GM13977 (cell line): ENCODE data around the gene TSEN34.
"Not testable (repeated sequence)": the region's sequence is repeated elsewhere in the genome, so short reads cannot be mapped to it uniquely, and the experiment has no call there.

Source experiments
- DNase-seq: peaks from one replicate; pipeline ENCODE4 v3.0.0; 2012; ENCODE audit warnings: low spot score
- in situ Hi-C: fragments of 300-500 bp; cut with MboI; formaldehyde crosslinking; loops from one replicate; pipeline ENCODE4 v1.12.0; 2022; ENCODE audit warnings: low sequenced_read_pairs, low pct_unique_long_range_greater_than_20kb, mixed read lengths, inconsistent platforms; ENCODE audit not compliant: unreplicated experiment
- TF ChIP-seq, protein P1 (sequence below): IDR thresholded peaks from 2 replicates; pipeline ENCODE4 v1.5.1; 2012; ENCODE audit warnings: mild to moderate bottlenecking, control low read depth; ENCODE audit not compliant: insufficient read depth; ENCODE audit errors: extremely low read depth, missing control alignments

The TSEN34 gene

GRCh38 chr19:54216869-54217268 is 25.8 kb downstream of the TSEN34 start:
- in situ Hi-C loops: no loop called here
- TF ChIP-seq, protein P1, sequence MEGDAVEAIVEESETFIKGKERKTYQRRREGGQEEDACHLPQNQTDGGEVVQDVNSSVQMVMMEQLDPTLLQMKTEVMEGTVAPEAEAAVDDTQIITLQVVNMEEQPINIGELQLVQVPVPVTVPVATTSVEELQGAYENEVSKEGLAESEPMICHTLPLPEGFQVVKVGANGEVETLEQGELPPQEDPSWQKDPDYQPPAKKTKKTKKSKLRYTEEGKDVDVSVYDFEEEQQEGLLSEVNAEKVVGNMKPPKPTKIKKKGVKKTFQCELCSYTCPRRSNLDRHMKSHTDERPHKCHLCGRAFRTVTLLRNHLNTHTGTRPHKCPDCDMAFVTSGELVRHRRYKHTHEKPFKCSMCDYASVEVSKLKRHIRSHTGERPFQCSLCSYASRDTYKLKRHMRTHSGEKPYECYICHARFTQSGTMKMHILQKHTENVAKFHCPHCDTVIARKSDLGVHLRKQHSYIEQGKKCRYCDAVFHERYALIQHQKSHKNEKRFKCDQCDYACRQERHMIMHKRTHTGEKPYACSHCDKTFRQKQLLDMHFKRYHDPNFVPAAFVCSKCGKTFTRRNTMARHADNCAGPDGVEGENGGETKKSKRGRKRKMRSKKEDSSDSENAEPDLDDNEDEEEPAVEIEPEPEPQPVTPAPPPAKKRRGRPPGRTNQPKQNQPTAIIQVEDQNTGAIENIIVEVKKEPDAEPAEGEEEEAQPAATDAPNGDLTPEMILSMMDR: no peak
- DNase-seq: no peak

DNA sequence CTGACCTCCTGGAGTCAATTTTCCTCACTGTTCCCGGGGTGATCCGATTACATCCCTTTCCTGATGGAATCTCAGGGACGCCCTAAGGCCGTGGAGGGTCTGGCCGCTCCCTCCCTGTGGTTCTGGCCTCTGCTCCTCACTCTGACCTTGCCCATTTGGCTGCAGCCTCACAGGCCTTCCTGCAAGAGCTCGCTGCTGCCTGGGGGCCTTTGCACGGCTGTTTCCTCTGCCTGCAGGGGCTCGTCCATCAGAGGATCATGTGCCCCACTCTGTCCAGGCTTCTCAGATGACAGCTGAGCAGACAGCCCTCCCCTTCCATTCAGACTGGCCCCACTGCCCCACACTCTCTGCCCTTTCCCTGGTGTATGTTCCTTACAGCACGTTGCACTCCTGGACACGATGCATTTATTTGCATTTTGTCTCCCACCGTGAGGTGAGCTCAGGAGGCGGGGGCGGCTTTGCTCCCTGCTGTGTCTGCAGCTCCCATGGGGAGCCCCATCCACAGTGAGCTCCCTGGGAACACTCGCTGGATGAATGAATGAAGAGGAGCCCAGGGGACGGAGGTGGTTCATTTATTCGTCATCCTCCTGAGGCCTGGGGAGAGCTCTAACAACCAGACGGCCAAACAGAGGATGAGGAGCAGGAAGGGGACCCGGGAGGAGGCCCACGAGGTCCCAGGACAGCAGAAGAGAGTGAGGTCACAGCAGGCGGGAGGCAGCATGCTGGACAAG is 26.6 kb downstream of the TSEN34 start:
- in situ Hi-C loops, DNase-seq: not testable (repeated sequence)

DNA sequence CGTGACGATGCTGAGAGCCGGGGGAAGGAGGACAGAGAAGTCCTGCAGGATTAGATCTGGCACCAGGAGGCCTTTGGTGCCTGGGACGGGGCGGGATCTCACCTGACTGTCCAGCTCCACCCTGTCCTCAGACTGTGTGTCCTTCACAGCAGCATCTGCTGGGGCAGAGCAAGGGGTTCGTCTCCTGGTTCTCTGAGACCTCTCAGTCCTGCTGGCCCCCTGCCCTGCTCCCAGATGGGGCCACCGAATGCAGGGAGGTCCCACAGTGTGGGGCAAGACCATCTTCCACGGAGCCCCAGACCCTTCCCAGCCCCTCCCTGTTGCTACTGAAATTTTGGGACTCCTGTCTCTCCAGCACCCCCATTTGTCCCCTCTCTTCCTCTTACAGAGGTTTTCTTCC is 27.2 kb downstream of the TSEN34 start:
- in situ Hi-C loops: no loop called here
- TF ChIP-seq, protein P1: no peak
- no peak for DNase-seq

DNA sequence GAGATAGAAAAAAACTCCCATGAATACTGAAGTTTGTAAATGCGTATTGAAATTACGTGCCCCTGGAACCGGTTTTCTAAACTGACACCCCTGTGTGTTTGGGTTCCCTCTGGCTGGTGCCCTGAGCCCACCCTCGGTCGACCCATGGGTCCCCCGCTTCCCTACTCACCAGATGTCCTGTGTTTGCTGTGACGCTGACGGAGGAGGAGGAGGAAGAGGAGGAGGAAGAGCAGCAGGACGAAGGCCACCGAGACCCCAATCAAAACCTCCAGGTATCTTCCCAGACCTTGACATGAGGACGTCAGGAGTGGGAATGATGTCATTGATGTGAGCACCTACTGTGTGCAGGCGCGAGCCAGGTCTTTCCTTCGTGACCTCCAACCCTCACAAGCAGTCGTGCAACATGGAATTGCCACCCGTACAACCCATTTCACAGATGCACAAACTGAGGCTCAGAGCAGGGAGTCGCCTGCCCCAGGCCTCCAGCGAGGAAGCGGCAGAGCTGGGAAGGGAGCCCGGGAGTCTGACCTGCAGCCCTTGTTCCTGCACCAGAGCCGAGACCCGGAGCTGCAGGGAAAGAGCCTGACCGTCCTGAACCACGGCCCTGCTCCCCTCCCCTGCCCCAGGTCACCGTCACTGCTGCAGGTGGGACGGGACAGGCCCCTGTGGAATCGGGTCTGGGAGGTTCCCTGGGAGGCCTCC is 28.0 kb downstream of the TSEN34 start:
- TF ChIP-seq, protein P1: no peak
- no peak for DNase-seq
- in situ Hi-C loops: no loop called here

DNA sequence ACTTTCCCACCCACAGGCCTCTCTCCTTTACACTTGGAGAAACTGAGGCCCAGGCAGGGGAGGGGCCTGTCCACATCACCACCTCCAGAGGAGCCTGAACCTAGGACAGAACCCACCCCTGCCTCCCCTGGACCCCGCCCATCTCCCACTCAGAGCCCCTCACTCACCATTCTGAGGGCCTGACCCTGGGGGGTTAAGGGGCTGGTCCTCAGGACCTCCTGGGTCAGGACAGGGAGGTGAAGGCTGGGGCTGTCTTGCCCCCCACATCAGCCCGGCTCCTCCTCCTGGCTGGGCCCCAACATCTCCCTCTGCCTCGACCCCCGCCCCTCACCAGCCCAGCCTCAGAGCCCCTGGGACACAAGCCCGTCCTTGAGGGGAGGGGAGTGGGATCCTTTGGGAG is 28.6 kb downstream of the TSEN34 start:
- in situ Hi-C loops, DNase-seq: not testable (repeated sequence)

- DNase-seq, in situ Hi-C loops: not testable (repeated sequence)
These were observed 30.8 kb downstream of the TSEN34 start for GRCh38 chr19:54221947-54222346.

- DNase-seq, in situ Hi-C loops: not testable (repeated sequence)
These were observed 31.6 kb downstream of the TSEN34 start, which contains the start of gene LILRB3 for GRCh38 chr19:54222474-54223276. LILRB3 (minus strand) TSS chr19:54223007; CDS start chr19:54222976, 31 bp downstream.

DNA sequence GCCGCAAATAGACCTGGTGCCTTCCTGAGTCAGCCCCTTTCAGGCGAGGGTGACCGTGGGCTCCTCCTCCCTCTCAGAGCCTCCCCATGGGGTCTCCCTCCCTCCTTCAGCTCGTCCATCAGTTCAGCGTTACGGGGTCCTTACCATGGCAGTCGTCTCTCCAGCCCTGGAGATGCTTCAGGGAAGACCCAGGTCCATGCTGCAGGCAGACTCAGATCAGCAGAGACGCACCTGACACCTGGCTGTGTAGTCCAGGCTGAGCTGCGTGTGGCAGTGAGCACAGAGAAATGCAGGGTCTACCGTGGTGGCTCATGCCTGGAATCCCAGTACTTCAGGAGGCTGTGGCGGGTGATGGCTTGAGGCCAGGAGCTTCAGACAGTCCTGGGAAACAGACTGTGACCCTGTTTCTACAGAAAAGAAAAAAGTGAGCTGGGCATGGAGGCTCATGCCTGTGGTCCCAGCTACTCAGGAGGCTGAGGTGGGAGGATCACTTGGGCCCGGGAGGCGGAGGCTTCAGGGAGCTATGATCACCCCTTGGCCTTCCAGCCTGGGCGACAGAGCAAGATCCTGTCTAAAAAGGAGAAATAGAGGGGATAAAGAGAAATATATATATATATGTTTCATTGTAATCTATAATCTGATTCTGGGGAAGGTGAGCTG is 32.3 kb downstream of the TSEN34 start:
- in situ Hi-C loops, DNase-seq: not testable (repeated sequence)

DNA sequence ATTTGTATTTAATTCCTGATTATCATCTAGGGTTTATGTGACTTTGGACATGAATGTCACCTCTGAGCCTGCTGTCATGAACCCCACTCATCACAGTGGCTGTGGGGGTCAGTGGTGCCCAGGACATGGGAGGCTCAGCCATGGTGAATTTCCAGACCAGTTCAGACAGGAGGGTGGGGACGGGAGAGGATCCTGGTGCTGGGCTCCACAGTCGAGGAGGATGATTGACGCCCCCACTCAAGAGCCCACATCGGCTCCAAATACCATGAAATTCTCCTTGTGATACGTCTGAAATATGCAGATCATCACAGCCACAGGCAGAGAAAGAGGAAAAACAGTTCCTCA is 32.8 kb downstream of the TSEN34 start:
- in situ Hi-C loops, DNase-seq: not testable (repeated sequence)

GRCh38 chr19:54224619-54225018 is 33.5 kb downstream of the TSEN34 start:
- DNase-seq, in situ Hi-C loops: not testable (repeated sequence)
